ENCODE results near the gene HHLA2. TPM values are rescaled to one million over a fixed set of nuclear protein-coding genes. Genes with fewer than 3 reads are reported as not detected.

The HHLA2 gene
- total and polyA plus RNA-seq, 2 of the 8 experiments (the other 6 are each of a cell fraction or from before 2014, with no cell fraction given) = not detected

- CTCF ChIA-PET (ENCODE audit: partially characterized antibody) = no interaction called here
- no peak for FAIRE-seq
Observed at GRCh38 chr3:108327168-108327567, 30.8 kb downstream of the HHLA2 start.

More at GRCh38 chr3:108327168-108327567, 30.8 kb downstream of the HHLA2 start:
- Histone ChIP-seq H3K79me1 (ENCODE audit: low read depth, low read length) (no peaks in the 10 kb centered on the region), H3K23ac (ENCODE audit: insufficient read length) (no peak overlapping the region), H4K91ac (replicated peaks; ENCODE audit: insufficient read length, low read length) (no peak overlapping the region), H3K4me3 (ENCODE audit: extremely low read depth in 1 of 4, insufficient read depth in 2 of 4, low read depth in 3 of 4, low read length in 4 of 4) (no peak overlapping the region), H3K27ac (ENCODE audit: low read depth, low read length) (no peak overlapping the region), H3K14ac (ENCODE audit: insufficient read length) (no peak overlapping the region), H2BK120ac (replicated peaks; ENCODE audit: low read depth, low read length) (no peak overlapping the region), H3K9ac (replicated peaks in 1 of 4; ENCODE audit: extremely low read depth in 1 of 4, low read depth in 3 of 4, low read length in 3 of 4) (no peak overlapping the region), H4K8ac (ENCODE audit: extremely low read depth, insufficient read depth, low read length) (no peak overlapping the region), H3K27me3 (replicated peaks in 1 of 4; ENCODE audit: control insufficient read depth in 3 of 4, extremely low read depth in 1 of 4, insufficient read depth in 3 of 4, low read length in 3 of 4) (no peaks in the 10 kb centered on the region), H3K18ac (ENCODE audit: extremely low read depth, low read length) (no peak overlapping the region), H3K79me2 (ENCODE audit: control insufficient read depth in 1 of 2, insufficient read depth in 2 of 2, low read length in 2 of 2) (no peaks in the 10 kb centered on the region), H4K5ac (ENCODE audit: insufficient read length, low read depth, low read length) (no peak overlapping the region), H2BK5ac (ENCODE audit: low read depth, low read length) (no peak overlapping the region), H4K20me1 (replicated peaks in 1 of 2; ENCODE audit: control insufficient read depth in 1 of 2, insufficient read depth in 2 of 2, low read length in 2 of 2) (no peaks in the 10 kb centered on the region), H3K4me1 (replicated peaks in 1 of 4; ENCODE audit: control insufficient read depth in 3 of 4, insufficient read depth in 4 of 4, low read length in 3 of 4) (no peaks in the 10 kb centered on the region), H3K23me2 (ENCODE audit: low read depth, low read length) (no peaks in the 10 kb centered on the region), H2BK15ac (ENCODE audit: low read length) (no peak overlapping the region), H3K56ac (replicated peaks; ENCODE audit: insufficient read length, low read depth, low read length) (no peak overlapping the region), H2BK12ac (ENCODE audit: low read depth, low read length) (no peak overlapping the region), H2BK20ac (ENCODE audit: low read length) (no peak overlapping the region), H2AFZ (ENCODE audit: low read length) (no peak overlapping the region), H2AK5ac (ENCODE audit: low read depth, low read length) (no peak overlapping the region), H3K36me3 (ENCODE audit: control insufficient read depth in 2 of 4, insufficient read depth in 4 of 4, low read length in 3 of 4) (no peaks in the 10 kb centered on the region), H3K9me3 (ENCODE audit: insufficient read depth in 2 of 2, low read depth in 1 of 2, low read length in 1 of 2) (no peaks in the 10 kb centered on the region), H3K4ac (replicated peaks; ENCODE audit: insufficient read length, low read depth, low read length) (no peak overlapping the region), H3K4me2 (ENCODE audit: insufficient read depth in 1 of 2, low read depth in 2 of 2, low read length in 2 of 2) (no peak overlapping the region)
- POLR2A ChIA-PET (ENCODE audit: partially characterized antibody) = no interaction called here
- no peak for DNase-seq (ENCODE audit: low read depth in 1 of 2, low spot score in 2 of 2)
- TF ChIP-seq PHF8 (conservative IDR thresholded peaks at IDR 0.05; ENCODE audit: low read depth, low read length) = no peak
- TF ChIP-seq ATF2 (IDR thresholded peaks at IDR 0.05; ENCODE audit: low read length) = no peak
- TF ChIP-seq MAFK (IDR thresholded peaks at IDR 0.05; ENCODE audit: low read depth, low read length) = no peak
- TF ChIP-seq JUN (IDR thresholded peaks at IDR 0.05; ENCODE audit: low read depth, low read length) = no peak
- TF ChIP-seq HDAC2 (IDR thresholded peaks at IDR 0.05; ENCODE audit: borderline replicate concordance in 1 of 2, low read depth in 2 of 2, low read length in 2 of 2) = no peak
